Measurements from ENCODE around the gene DRC7.

Gene DRC7

DNA sequence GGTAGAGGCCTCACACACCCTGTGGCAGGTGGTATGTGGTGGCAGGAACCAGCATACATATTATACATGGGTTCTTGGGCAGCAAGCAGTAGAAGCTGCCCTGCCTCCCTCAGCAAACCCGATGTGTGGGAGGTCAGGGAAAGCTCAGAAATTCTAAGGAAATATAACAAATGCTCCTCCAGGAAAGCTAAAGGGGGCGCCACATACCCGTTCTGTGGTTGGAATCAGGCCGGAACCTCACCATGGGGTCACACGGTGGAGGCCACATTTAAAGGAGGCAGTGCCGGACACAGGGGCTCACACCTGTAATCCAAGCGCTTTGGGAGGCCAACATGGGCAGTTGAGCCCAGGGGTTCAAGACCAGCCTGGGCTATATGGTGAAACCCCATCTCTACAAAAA is 28.6 kb downstream of the DRC7 start:
- no peak overlapping the region for H3K27ac ChIP-seq

DNA sequence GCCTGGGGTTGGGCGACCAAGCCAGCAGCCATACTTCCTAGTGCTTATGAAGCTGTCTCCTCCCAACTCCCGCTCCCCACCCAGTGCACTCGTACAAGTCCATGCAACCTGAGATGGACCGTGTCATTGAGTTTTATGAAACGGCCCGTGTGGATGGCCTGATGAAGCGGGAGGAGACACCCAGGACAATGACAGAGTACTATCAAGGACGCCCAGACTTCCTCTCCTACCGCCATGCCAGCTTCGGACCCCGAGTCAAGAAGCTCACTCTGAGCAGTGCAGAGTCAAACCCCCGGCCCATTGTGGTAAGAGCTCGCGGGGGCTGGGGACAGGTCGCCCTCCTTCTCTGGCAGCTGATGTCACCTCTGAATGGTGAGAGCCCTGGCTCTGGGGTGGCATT is 29.9 kb downstream of the DRC7 start:
- TF ChIP-seq ZFX (IDR thresholded peaks at IDR 0.05): no peak
- TF ChIP-seq CTCF (conservative IDR thresholded peaks at IDR 0.05): no peak
- no peak overlapping the region for H3K27ac ChIP-seq

More for the DNA sequence above, 28.6 kb downstream of the DRC7 start:
- no peak for TF ChIP-seq ZFX (IDR thresholded peaks at IDR 0.05)
- peak; percentile 15; the same call in 1 of the 2 replicates for TF ChIP-seq CTCF (conservative IDR thresholded peaks at IDR 0.05)

DNA sequence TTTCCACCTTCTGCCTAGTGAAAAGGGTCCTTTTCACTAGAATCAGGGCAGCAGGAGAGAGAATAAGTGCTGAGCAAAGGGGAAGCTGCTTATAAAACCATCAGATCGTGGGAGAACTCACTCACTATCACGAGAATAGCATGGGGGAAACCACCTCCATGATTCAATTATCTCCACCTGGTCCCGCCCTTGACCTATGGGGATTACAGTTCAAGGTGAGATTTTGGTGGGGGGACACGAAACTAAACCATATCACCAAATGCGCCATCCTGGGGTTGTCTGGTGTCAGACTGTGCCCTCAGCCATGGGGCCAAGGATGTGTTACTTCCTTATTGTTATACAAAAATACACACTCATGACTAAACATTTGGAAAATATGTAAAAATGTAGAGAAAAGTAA is 30.5 kb downstream of the DRC7 start:
- H3K27ac ChIP-seq: no peak overlapping the region

DNA sequence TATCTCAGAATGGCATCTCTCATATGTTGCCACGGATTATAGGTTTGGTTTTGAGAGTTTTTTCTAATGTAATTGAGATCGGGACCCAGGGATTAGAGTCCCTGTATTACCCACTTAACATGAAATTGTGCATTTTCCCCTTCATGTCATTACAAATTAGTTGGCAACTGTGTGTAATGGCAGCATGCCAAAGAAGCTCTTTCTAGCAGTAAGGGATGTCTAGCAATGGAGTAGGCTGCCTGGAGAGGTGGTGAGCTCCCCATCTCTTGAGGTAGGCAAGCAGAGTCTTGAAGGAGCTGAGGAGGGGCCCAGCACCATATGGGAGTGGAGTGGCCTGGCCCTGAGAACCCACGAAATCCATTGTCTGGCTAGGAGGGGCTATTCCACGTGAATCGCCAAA is 30.9 kb downstream of the DRC7 start:
- TF ChIP-seq CTCF (conservative IDR thresholded peaks at IDR 0.05) (no peak), ZFX (IDR thresholded peaks at IDR 0.05) (no peak)
- H3K27ac ChIP-seq: no peak overlapping the region

More for the DNA sequence above, 30.5 kb downstream of the DRC7 start:
- TF ChIP-seq CTCF (conservative IDR thresholded peaks at IDR 0.05) (no peak), ZFX (IDR thresholded peaks at IDR 0.05) (no peak)

- TF ChIP-seq ZFX (IDR thresholded peaks at IDR 0.05): no peak
- TF ChIP-seq CTCF (conservative IDR thresholded peaks at IDR 0.05): no peak
- no peak overlapping the region for H3K27ac ChIP-seq
Observed at GRCh38 chr16:57725976-57726375, 31.4 kb downstream of the DRC7 start.

DNA sequence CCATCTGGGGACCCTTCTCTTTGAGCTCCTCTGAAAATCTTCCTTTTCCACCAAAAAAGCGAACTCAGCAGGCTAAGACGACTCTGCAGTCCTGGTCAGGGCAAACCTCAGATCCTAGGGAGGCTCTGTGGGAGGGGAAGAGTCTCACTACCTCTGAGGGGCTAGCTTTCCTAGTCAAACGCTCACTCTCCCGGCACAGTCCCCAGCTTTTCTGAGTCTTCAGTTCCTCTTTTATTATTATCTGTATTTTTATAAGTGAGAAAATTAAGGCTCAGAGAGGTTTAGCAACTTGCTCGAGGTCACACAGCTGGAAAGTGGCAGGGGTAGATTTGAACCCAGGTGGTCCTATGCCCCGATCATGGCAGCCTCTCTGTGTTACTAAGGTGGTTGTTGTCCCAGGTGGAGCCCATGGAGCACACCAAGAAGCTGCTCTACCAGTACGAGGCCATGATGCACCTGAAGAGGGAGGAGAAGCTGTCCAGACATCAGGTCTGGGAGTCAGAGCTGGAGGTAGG is 31.9 kb downstream of the DRC7 start:
- no peak for TF ChIP-seq CTCF (conservative IDR thresholded peaks at IDR 0.05)
- TF ChIP-seq ZFX (IDR thresholded peaks at IDR 0.05): no peak
- H3K27ac ChIP-seq: no peak overlapping the region

- TF ChIP-seq CTCF (conservative IDR thresholded peaks at IDR 0.05): no peak
- no peak for TF ChIP-seq ZFX (IDR thresholded peaks at IDR 0.05)
- no peak overlapping the region for H3K27ac ChIP-seq
Observed at GRCh38 chr16:57727610-57728009, 33.0 kb downstream of the DRC7 start.

Measured in C4-2B (cell line).